ENCODE measurements around the gene WDR27.

WDR27 gene

GRCh38 chr6:169642455-169642854, 59.4 kb downstream of the WDR27 start:
- H3K4me3 ChIP-seq: no peak overlapping the region
- DNase-seq (ENCODE audit: low spot score): no peak
- TF ChIP-seq, protein P1, sequence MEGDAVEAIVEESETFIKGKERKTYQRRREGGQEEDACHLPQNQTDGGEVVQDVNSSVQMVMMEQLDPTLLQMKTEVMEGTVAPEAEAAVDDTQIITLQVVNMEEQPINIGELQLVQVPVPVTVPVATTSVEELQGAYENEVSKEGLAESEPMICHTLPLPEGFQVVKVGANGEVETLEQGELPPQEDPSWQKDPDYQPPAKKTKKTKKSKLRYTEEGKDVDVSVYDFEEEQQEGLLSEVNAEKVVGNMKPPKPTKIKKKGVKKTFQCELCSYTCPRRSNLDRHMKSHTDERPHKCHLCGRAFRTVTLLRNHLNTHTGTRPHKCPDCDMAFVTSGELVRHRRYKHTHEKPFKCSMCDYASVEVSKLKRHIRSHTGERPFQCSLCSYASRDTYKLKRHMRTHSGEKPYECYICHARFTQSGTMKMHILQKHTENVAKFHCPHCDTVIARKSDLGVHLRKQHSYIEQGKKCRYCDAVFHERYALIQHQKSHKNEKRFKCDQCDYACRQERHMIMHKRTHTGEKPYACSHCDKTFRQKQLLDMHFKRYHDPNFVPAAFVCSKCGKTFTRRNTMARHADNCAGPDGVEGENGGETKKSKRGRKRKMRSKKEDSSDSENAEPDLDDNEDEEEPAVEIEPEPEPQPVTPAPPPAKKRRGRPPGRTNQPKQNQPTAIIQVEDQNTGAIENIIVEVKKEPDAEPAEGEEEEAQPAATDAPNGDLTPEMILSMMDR (IDR thresholded peaks at IDR 0.05): no peak
- no peak overlapping the region for H3K27ac ChIP-seq

DNA sequence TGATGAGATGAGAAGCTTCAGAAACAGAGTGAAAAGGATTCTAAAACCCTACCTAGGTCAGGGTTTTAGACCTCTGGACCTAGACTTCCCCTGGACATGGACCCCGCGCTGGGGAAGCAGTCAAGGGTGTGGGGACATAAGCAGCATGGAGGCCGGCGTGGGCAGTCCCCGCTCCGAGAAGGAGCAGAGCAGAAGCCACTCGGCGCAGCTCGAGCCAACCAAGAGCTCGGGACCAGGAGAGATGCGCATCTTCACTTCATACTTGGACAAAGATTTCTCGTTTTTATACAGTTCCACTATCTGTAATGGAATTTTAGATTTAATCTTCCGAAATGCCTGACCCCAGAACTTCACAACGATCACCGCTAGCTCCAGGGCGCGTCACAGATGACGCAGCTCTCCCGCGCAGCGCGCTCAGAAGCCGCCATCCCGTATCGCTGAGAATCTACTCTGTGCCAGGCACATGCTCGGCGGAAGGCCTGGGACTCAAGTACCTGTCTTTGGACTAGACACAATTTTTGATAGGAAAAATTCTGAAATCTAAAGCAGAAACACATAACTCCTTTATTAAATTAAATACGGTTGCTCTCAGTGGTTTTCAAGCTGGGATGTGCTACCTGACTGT, 60.3 kb downstream of the WDR27 start:
- TF ChIP-seq, protein P1 (IDR thresholded peaks at IDR 0.05): no peak
- DNase-seq (ENCODE audit: low spot score): no peak
- Histone ChIP-seq H3K4me3 (no peak overlapping the region), H3K27ac (no peak overlapping the region)

- Histone ChIP-seq H3K27ac (no peak overlapping the region), H3K4me3 (no peak overlapping the region)
- no peak for DNase-seq (ENCODE audit: low spot score)
- TF ChIP-seq, protein P1 (IDR thresholded peaks at IDR 0.05): no peak
Measured at GRCh38 chr6:169640983-169641382, 60.8 kb downstream of the WDR27 start.

GRCh38 chr6:169640351-169640852, 61.4 kb downstream of the WDR27 start:
- Histone ChIP-seq H3K4me3 (no peak overlapping the region), H3K27ac (no peak overlapping the region)
- DNase-seq (ENCODE audit: low spot score): no peak
- TF ChIP-seq, protein P1 (IDR thresholded peaks at IDR 0.05): no peak

DNA sequence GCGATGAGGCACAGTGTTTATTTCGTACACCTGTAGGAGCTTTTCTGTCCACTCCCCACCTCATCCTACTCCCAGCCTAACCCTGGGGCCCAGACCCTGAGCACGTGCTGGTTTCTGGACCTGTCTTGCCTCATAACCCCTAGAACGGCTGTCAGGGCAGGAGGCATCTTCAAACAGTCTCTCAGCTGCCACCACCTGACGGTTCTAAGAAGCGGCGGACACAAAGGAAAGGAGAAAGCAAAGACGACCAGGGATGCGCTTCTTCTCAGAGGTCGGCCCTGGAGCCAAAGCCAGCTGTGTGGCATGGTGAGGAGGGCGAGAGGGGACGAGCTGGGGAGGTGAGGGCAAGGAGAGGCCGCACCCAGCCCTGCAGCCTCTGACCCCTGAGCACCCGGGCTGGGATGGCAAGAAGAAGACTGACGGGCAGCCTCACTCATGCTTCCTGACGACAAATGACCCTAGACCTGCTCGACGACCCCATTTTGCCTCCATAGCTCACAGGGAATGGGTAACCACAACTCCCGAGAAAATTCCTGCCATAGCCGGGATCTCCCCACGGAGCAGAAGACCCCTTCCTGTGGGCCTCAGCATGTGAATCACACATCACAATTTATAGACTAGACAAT, 62.1 kb downstream of the WDR27 start:
- DNase-seq (ENCODE audit: low spot score): no peak
- H3K4me3 ChIP-seq: no peak overlapping the region
- no peak overlapping the region for H3K27ac ChIP-seq
- TF ChIP-seq, protein P1 (IDR thresholded peaks at IDR 0.05): no peak

DNA sequence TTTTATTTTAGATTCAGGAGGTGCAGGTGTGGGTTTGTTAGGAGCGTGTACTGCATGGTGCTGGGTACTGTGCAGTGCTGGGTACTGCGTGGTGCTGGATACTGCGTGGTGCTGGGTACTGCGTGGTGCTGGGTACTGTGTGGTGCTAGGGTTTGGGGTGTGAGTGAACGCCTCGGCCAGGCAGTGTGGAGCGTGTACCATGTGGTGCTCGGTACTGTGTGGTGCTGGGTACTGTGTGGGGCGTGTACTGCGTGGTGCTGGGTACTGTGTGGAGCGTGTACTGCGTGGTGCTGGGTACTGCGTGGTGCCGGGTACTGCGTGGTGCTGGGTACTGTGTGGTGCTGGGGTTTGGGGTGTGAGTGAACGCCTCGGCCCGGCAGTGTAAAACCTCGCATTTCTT, 62.9 kb downstream of the WDR27 start:
- TF ChIP-seq, protein P1 (IDR thresholded peaks at IDR 0.05): no peak

GRCh38 chr6:169638388-169638787, 63.4 kb downstream of the WDR27 start:
- H3K4me3 ChIP-seq: no peak overlapping the region
- no peak overlapping the region for H3K27ac ChIP-seq
- no peak for DNase-seq (ENCODE audit: low spot score)
- TF ChIP-seq, protein P1 (IDR thresholded peaks at IDR 0.05): no peak

More for the DNA sequence above, 62.9 kb downstream of the WDR27 start:
- H3K4me3 ChIP-seq: no peak overlapping the region
- no peak for DNase-seq (ENCODE audit: low spot score)
- H3K27ac ChIP-seq: no peak overlapping the region
